DND-41 (cell line): ENCODE results near the gene MGAT5.

ENCODE experiments used
- ATAC-seq: fragments of 200-7000 bp; cut with Tn5 transposase; 3 replicates; pipeline ENCODE4 v1.9.1; 2021; ENCODE audit warnings: low read depth; ENCODE audit not compliant: insufficient read depth
- DNase-seq: peaks from one replicate; pipeline ENCODE4 v3.0.0-alpha.2; 2020
- H2AFZ ChIP-seq: 2 replicates; pipeline ENCODE4 v1.6.0; 2012; ENCODE audit warnings: low read depth, low read length
- H3K27ac ChIP-seq: 2 replicates; pipeline ENCODE4 v1.5.1; 2012; ENCODE audit warnings: low read length, inconsistent platforms
- H3K27me3 ChIP-seq: fragments of 200-600 bp; sonication (generic); 2 replicates; pipeline ENCODE4 v1.6.0; 2012; ENCODE audit warnings: low read length, mild to moderate bottlenecking, inconsistent platforms; ENCODE audit not compliant: insufficient read depth, poor library complexity
- H3K36me3 ChIP-seq: 2 replicates; pipeline ENCODE4 v1.5.1; 2012; ENCODE audit warnings: low read length, inconsistent platforms; ENCODE audit not compliant: insufficient read depth
- H3K4me1 ChIP-seq: 2 replicates; pipeline ENCODE4 v1.5.1; 2012; ENCODE audit warnings: mild to moderate bottlenecking, low read length; ENCODE audit not compliant: insufficient read depth
- H3K4me2 ChIP-seq: 2 replicates; pipeline ENCODE4 v1.6.0; 2012; ENCODE audit warnings: mild to moderate bottlenecking, moderate library complexity, low read length, inconsistent platforms; ENCODE audit not compliant: insufficient read depth
- H3K4me3 ChIP-seq, 2 experiments: fragments of 200-600 bp in 1 of 2; shearing (Covaris generic) in 1 of 2; 2 replicates each; pipeline ENCODE4 v1.5.1; 2012 to 2016; ENCODE audit warnings: inconsistent platforms in 2 of 2, low read length in 2 of 2, mild to moderate bottlenecking in 2 of 2, low read depth in 1 of 2, moderate library complexity in 1 of 2
- H3K79me2 ChIP-seq: 2 replicates; pipeline ENCODE4 v1.6.0; 2012; ENCODE audit warnings: low read length, inconsistent platforms; ENCODE audit not compliant: insufficient read depth
- H3K9ac ChIP-seq: 2 replicates; pipeline ENCODE4 v1.6.0; 2012; ENCODE audit warnings: low read depth, mild to moderate bottlenecking, inconsistent platforms, low read length, moderate library complexity
- H3K9me3 ChIP-seq: 2 replicates; pipeline ENCODE4 v1.5.1; 2012; ENCODE audit warnings: low read length, moderate library complexity, mild to moderate bottlenecking, inconsistent platforms; ENCODE audit not compliant: insufficient read depth, severe bottlenecking
- H4K20me1 ChIP-seq: 2 replicates; pipeline ENCODE4 v1.6.0; 2012; ENCODE audit warnings: low read length; ENCODE audit not compliant: insufficient read depth
- CTCF ChIP-seq: IDR thresholded peaks from 2 replicates; pipeline ENCODE4 v1.5.1; 2012; ENCODE audit warnings: borderline replicate concordance, low read length, moderate library complexity, mild to moderate bottlenecking; ENCODE audit not compliant: poor library complexity, severe bottlenecking; ENCODE audit errors: extremely low read depth
- EZH2 ChIP-seq: IDR thresholded peaks from 3 replicates; pipeline ENCODE4 v1.6.1; 2012; ENCODE audit warnings: borderline replicate concordance, low read depth, mild to moderate bottlenecking, moderate library complexity, low read length, inconsistent platforms; ENCODE audit not compliant: severe bottlenecking

MGAT5 gene

DNA sequence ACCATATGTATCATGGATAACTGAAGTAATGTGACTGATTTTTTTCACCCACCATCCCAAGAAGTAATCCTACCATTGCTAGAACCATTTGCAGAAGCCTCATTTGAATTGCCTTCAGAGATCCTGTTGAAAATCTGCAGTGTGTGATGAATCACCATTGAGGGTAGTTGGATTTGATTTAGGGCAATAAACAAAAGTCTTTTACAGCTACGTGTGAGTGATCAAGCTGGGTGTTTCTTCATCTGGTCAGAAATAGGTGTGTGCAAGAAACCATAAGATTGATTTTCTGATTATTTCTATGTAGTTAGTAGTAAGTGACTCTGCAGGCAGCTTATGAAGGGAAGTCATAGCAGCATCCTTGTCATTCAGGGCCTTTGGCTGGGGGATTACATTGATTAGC lies 159.6 kb downstream of the MGAT5 start:
- Histone ChIP-seq H3K27ac (no peak overlapping the region), H3K4me2 (no peak overlapping the region), H2AFZ (no peak overlapping the region), H3K79me2 (no peaks in the 10 kb centered on the region), H3K4me1 (peaks cover 31% of the 10 kb centered on the region), H3K9me3 (no peaks in the 10 kb centered on the region), H3K27me3 (no peaks in the 10 kb centered on the region), H4K20me1 (peaks cover 16% of the 10 kb centered on the region), H3K9ac (no peak overlapping the region), H3K36me3 (peaks cover 22% of the 10 kb centered on the region), H3K4me3 (no peak overlapping the region)
- no peak for DNase-seq
- TF ChIP-seq CTCF (no peak), EZH2 (no peak)
- ATAC-seq = no peak

DNA sequence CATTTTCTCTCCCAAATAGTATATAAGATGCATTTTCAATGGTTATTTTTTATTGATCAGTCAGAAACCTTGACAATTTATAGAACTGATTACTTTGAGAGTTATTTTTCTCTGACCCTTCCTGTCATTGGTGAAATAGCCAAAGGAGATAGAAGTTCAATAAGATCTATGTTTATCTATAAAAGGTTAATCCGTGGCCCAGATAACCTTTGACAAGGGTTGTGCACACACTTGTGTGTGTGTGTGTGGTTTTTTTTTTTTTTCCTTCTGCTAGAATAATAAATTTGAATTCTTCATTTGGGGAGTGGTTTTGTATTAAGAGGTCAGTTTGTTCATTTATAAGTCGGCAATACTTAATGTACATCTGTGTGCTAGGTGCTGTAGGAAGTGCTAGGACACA lies 160.0 kb downstream of the MGAT5 start:
- H3K9me3 ChIP-seq = no peaks in the 10 kb centered on the region
- no peak overlapping the region for H3K4me2 ChIP-seq
- H4K20me1 ChIP-seq = peaks cover 15% of the 10 kb centered on the region
- peaks cover 30% of the 10 kb centered on the region for H3K4me1 ChIP-seq
- no peak overlapping the region for H2AFZ ChIP-seq
- no peak for DNase-seq
- H3K4me3 ChIP-seq = no peak overlapping the region
- H3K9ac ChIP-seq = no peak overlapping the region
- no peak for ATAC-seq
- H3K27me3 ChIP-seq = no peaks in the 10 kb centered on the region
- H3K79me2 ChIP-seq = no peaks in the 10 kb centered on the region
- H3K36me3 ChIP-seq = peaks cover 25% of the 10 kb centered on the region
- TF ChIP-seq EZH2 (no peak), CTCF (no peak)
- no peak overlapping the region for H3K27ac ChIP-seq

DNA sequence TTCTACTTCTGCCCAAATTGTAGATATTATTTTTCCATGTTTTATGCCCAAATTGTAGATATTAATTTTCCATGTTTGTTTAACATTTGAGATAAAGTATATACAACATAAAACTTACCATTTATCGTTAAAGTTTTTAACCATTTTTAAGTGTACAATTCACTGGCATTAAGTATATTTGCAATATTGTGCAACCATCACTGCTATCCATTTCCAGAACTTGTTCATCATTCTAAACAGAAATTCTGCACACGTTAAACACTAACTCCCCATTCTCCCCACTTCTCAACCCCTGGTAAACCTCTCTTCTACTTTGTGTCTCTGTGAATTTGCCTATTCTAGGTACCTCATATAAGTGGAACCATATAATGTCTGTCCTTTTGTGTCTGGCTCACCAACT lies 162.1 kb downstream of the MGAT5 start:
- TF ChIP-seq CTCF = no peak
- no peak for TF ChIP-seq EZH2

DNA sequence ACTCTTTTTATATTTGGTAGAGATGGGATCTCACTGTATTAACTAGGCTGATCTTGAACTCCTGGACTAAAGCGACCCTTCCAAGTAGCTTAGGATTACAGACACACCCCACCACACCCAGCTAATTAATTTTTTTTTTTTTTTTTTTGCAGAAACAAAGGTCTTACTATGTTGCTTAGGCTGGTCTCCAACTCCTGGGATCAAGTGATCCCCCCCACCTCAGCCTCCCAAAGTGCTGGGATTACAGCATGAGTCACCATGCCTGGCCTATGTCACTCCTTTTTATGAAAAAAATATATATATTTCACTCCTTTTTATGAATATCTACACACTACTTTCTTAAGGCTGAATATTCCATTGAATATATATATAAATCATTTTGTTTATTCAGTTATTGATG lies 162.8 kb downstream of the MGAT5 start:
- Histone ChIP-seq H3K4me3 (no peak overlapping the region), H3K79me2 (no peaks in the 10 kb centered on the region), H3K9ac (no peak overlapping the region), H3K27me3 (no peaks in the 10 kb centered on the region), H3K4me2 (no peak overlapping the region), H3K9me3 (no peaks in the 10 kb centered on the region), H2AFZ (no peak overlapping the region), H3K27ac (no peak overlapping the region), H3K4me1 (peaks cover 14% of the 10 kb centered on the region), H4K20me1 (peaks cover 2% of the 10 kb centered on the region; the same call in 1 of the 2 replicates), H3K36me3 (peaks cover 34% of the 10 kb centered on the region)
- ATAC-seq (no peak), DNase-seq (no peak)
- no peak for TF ChIP-seq EZH2
- TF ChIP-seq CTCF = no peak

More for the DNA sequence above, 162.1 kb downstream of the MGAT5 start:
- Histone ChIP-seq H3K9ac (no peak overlapping the region), H3K4me1 (peaks cover 20% of the 10 kb centered on the region), H2AFZ (no peak overlapping the region), H3K79me2 (no peaks in the 10 kb centered on the region), H3K27me3 (no peaks in the 10 kb centered on the region), H4K20me1 (peaks cover 2% of the 10 kb centered on the region; the same call in 1 of the 2 replicates), H3K4me2 (no peak overlapping the region), H3K36me3 (peaks cover 34% of the 10 kb centered on the region), H3K27ac (no peak overlapping the region), H3K4me3 (no peak overlapping the region), H3K9me3 (no peaks in the 10 kb centered on the region)
- no peak for DNase-seq
- ATAC-seq = no peak
